NCI-H774 (cell line): ENCODE measurements around the gene GPR89B.
A peak's percentile ranks its signal among the peaks of the same experiment; 100 is the strongest.
"Not testable (repeated sequence)": the region's sequence is repeated elsewhere in the genome, so short reads cannot be mapped to it uniquely, and the experiment has no call there.

ENCODE experiments used
- DNase-seq: peaks from one replicate; lab custom pipeline; 2025; lab: John Stamatoyannopoulos, UW

Gene GPR89B

GRCh38 chr1:147940456-147940855, 12.2 kb downstream of the GPR89B start:
- DNase-seq = not testable (repeated sequence)

GRCh38 chr1:147942563-147942962, 14.3 kb downstream of the GPR89B start:
- not testable (repeated sequence) for DNase-seq

GRCh38 chr1:147949517-147949916, 21.3 kb downstream of the GPR89B start:
- not testable (repeated sequence) for DNase-seq

GRCh38 chr1:147958906-147959305, 30.7 kb downstream of the GPR89B start:
- not testable (repeated sequence) for DNase-seq

- not testable (repeated sequence) for DNase-seq
Measured at GRCh38 chr1:147959680-147960079, 31.5 kb downstream of the GPR89B start.

- not testable (repeated sequence) for DNase-seq
Measured at GRCh38 chr1:147964575-147964974, 36.4 kb downstream of the GPR89B start.

GRCh38 chr1:147966657-147967056, 38.4 kb downstream of the GPR89B start:
- not testable (repeated sequence) for DNase-seq

GRCh38 chr1:147978896-147979651, 50.9 kb downstream of the GPR89B start:
- not testable (repeated sequence) for DNase-seq

GRCh38 chr1:147985374-147985773, 57.2 kb downstream of the GPR89B start:
- DNase-seq = peak; percentile 14

- not testable (repeated sequence) for DNase-seq
Measured at GRCh38 chr1:147987893-147988292, 59.7 kb downstream of the GPR89B start.

- DNase-seq = not testable (repeated sequence)
Measured at GRCh38 chr1:147992916-147993315, 64.7 kb downstream of the GPR89B start.

GRCh38 chr1:147993400-147993799, 65.2 kb downstream of the GPR89B start:
- not testable (repeated sequence) for DNase-seq

- DNase-seq = not testable (repeated sequence)
Measured at GRCh38 chr1:147993825-147994615, 65.8 kb downstream of the GPR89B start.

GRCh38 chr1:147996088-147996487, 67.9 kb downstream of the GPR89B start:
- DNase-seq = not testable (repeated sequence)

GRCh38 chr1:148007724-148008123, 79.5 kb downstream of the GPR89B start:
- not testable (repeated sequence) for DNase-seq

- DNase-seq = no peak
Measured at GRCh38 chr1:148010527-148010926, 82.3 kb downstream of the GPR89B start.

GRCh38 chr1:148013177-148014144, 85.2 kb downstream of the GPR89B start:
- not testable (repeated sequence) for DNase-seq

GRCh38 chr1:148014289-148015200, 86.3 kb downstream of the GPR89B start:
- not testable (repeated sequence) for DNase-seq

- DNase-seq = not testable (repeated sequence)
Measured at GRCh38 chr1:148024918-148025317, 96.7 kb downstream of the GPR89B start.

- not testable (repeated sequence) for DNase-seq
Measured at GRCh38 chr1:148027004-148027403, 98.8 kb downstream of the GPR89B start.

GRCh38 chr1:148032247-148032646, 104.0 kb downstream of the GPR89B start:
- not testable (repeated sequence) for DNase-seq
